HG03469 (cell line): ENCODE data around the gene NTRK3.
"Not testable (repeated sequence)": the region's sequence is repeated elsewhere in the genome, so short reads cannot be mapped to it uniquely, and the experiment has no call there.

Experiments
- ATAC-seq: cut with Tn5 transposase; IDR thresholded peaks from one replicate; pipeline ENCODE4 v1.9.1; 2021; ENCODE audit warnings: mild to moderate bottlenecking, moderate library complexity, moderate number of reproducible peaks; ENCODE audit not compliant: unreplicated experiment

NTRK3 gene

GRCh38 chr15:88042047-88042446 lies 214.5 kb downstream of the NTRK3 start:
- ATAC-seq, result no peak

GRCh38 chr15:88040516-88040915 lies 216.0 kb downstream of the NTRK3 start:
- no peak for ATAC-seq

- ATAC-seq, result no peak
Observed at GRCh38 chr15:88038261-88038660, 218.3 kb downstream of the NTRK3 start.

- no peak for ATAC-seq
Observed at GRCh38 chr15:88036154-88036839, 220.2 kb downstream of the NTRK3 start.

GRCh38 chr15:88035381-88035780 lies 221.2 kb downstream of the NTRK3 start:
- ATAC-seq, result no peak

GRCh38 chr15:88033421-88033820 lies 223.1 kb downstream of the NTRK3 start:
- not testable (repeated sequence) for ATAC-seq

GRCh38 chr15:88032787-88033186 lies 223.8 kb downstream of the NTRK3 start:
- no peak for ATAC-seq

GRCh38 chr15:88031461-88031860 lies 225.1 kb downstream of the NTRK3 start:
- ATAC-seq, result no peak

GRCh38 chr15:88029696-88030095 lies 226.8 kb downstream of the NTRK3 start:
- no peak for ATAC-seq

- no peak for ATAC-seq
Observed at GRCh38 chr15:88028024-88028423, 228.5 kb downstream of the NTRK3 start.

- no peak for ATAC-seq
Observed at GRCh38 chr15:88023914-88024313, 232.6 kb downstream of the NTRK3 start.

GRCh38 chr15:88022716-88023115 lies 233.8 kb downstream of the NTRK3 start:
- ATAC-seq, result no peak

- ATAC-seq, result no peak
Observed at GRCh38 chr15:88021601-88022000, 234.9 kb downstream of the NTRK3 start.

- ATAC-seq, result no peak
Observed at GRCh38 chr15:88020806-88021205, 235.7 kb downstream of the NTRK3 start.

GRCh38 chr15:88019656-88020055 lies 236.9 kb downstream of the NTRK3 start:
- no peak for ATAC-seq

GRCh38 chr15:88018869-88019641 lies 237.5 kb downstream of the NTRK3 start:
- ATAC-seq, result no peak

- no peak for ATAC-seq
Observed at GRCh38 chr15:88017753-88018152, 238.8 kb downstream of the NTRK3 start.

GRCh38 chr15:88016406-88016805 lies 240.1 kb downstream of the NTRK3 start:
- no peak for ATAC-seq

GRCh38 chr15:88015228-88015860 lies 241.2 kb downstream of the NTRK3 start:
- ATAC-seq, result no peak

GRCh38 chr15:88014454-88015160 lies 241.9 kb downstream of the NTRK3 start:
- no peak for ATAC-seq

GRCh38 chr15:88013111-88013510 lies 243.4 kb downstream of the NTRK3 start:
- no peak for ATAC-seq
